Amniotic epithelial cell (primary cell): ENCODE results near the gene ATP7A.

ENCODE experiments used
- DNase-seq: peaks from one replicate; pipeline ENCODE4 v3.0.0-alpha.2; 2010; ENCODE audit warnings: low read depth

Gene ATP7A

DNA sequence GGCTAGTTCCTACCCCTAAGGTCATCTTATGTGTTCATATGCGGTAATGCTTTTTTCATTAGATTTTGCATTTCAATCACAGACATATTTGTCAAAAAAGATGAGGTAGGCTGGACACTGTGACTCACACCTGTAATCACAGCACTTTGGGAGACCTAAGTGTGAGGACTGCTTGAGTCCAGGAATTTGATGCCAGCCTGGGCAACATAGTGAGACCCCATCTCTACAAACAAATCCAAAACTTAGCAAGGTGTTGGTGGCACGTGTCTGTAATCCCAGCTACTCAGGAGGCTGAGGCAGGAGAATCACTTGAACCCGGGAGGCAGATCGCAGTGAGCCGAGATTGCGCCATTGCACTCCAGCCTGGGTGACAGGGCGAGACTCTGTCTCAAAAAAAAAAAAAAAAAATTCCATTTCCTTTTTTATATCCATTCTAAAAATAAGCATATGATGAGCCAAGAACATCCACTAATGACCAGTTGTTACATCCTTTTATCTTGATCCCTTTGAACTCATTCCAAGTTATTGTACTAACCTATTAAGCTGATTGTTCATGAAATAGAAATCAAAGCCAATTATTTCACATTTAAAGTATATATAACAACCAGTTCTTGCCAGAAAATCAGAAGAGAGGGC lies 35.5 kb downstream of the ATP7A start:
- DNase-seq = no peak

DNA sequence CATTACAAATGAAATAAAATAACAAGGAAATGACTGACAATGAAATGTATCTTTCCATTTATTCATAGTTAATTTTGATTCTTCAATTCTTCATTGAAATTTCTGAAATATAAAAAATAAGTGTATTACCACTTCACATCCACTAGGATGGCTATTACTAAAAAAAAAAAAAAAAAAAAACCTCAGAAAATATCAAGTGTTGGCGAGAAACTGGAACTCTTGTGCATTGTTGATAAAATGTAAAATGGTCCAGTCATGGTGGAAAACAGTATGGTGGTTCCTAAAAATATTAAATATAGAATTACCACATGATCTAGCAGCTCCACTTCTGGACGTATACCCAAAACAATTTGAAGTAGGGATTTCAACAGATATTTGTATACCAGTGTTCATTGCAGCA lies 36.1 kb downstream of the ATP7A start:
- no peak for DNase-seq

DNA sequence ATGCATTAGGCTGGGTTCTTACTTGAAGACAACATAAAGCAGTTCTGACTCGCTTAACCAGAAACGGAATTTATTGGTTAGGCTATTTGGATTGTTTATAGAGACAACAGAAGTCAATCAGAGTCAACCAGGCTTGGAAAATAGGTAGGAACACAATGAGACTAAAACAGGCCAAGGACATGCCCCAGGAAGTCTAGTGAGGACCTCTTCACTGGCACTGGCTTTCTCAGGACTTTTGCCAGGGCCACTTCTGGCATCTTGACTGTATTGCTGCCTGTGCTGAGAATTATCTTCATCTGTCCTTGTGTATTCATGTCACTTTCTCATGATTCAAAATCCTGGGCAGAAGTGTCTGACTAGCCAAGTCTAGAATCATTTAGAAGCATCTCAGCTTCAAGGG lies 39.3 kb downstream of the ATP7A start:
- no peak for DNase-seq

DNA sequence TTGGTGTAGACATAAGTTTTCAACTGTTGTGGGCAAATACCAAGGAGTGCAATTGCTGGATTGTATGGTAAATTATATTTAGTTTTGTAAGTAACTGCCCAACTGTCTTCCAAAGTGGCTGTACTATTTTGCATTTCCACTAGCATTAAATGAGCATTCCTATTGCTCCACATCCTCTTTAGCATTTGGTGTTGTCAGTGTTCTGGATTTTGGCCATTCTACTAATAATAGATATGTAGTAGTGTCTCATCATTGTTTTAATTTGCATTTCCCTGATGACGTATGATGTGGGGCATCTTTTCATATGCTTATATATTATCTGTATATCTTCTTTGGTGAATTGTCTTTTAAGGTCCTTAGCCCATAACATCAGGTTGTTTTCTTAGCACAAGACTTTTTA lies 41.7 kb downstream of the ATP7A start:
- DNase-seq = no peak

DNA sequence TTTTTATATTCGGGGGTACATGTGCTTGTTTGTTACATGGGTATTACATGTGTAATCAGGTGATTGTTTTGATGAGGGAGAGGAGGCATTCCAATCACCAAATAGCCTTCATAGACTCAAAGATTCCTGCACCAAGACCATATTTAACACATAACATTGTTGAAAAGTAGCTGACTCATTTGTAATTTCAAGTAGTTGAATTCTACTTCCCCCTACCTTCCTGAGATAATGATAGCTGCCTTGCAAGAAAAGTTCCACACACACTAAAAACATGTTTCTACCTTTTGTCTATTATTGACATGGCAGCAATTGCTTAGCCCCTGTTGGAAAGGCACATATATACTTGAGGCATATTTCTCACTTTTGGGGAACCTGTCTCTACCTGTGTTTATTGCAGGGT lies 42.8 kb downstream of the ATP7A start:
- no peak for DNase-seq

DNA sequence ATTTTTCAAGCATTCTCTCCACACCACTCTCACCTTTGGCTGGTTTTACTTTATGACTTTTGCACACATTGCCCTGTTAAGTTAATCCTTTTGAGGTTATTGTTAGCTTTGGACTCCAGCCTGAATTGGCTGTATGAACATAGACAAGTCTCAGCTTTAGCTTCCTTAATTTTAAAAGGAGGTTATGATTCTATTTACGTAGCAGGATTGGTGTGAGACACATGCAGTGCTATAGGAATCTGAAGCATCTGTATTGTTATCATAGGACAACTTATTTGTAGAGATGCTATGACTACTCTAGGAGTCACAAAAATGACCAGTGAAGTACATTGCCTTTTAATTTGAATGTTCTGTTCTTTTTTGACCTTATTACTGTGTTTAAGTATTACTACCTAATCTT lies 43.2 kb downstream of the ATP7A start:
- DNase-seq = no peak

DNA sequence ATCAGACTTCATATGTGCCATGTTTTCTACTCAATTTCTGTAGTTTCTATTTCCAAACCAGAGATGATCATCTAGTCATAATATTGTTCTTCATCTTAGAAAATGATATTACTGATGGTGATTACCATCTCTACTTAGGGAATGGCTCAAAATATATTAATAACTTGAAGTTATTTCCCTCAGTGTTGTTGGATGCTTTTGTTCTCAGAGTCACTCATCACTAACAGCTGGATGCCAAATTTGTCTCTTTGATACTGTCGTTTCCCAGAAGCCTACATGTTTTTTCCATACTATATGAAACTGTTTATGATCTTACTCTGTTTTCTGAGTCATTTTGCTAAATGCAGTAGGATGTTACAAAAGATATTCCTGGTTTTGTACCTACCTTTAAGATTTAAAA lies 50.1 kb downstream of the ATP7A start:
- DNase-seq = no peak

DNA sequence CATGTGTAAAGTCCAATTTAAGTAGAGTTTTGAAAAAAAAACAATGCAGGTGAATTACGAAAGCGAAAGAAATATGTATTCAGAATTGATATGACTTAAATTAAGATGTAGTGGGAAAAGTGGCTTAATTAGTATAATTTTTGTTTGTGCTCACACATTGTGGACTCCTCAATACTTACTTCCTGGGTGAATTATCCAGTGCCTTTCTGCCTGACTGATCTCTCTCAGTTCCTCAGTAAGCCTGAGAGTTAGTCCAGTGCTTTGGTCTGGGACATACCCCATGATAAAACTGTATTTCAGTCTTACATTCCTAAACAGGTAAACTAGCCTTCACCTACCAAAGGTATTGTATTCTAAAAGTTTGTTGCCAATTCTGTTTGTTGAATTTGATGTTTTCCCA lies 50.6 kb downstream of the ATP7A start:
- DNase-seq = no peak

DNA sequence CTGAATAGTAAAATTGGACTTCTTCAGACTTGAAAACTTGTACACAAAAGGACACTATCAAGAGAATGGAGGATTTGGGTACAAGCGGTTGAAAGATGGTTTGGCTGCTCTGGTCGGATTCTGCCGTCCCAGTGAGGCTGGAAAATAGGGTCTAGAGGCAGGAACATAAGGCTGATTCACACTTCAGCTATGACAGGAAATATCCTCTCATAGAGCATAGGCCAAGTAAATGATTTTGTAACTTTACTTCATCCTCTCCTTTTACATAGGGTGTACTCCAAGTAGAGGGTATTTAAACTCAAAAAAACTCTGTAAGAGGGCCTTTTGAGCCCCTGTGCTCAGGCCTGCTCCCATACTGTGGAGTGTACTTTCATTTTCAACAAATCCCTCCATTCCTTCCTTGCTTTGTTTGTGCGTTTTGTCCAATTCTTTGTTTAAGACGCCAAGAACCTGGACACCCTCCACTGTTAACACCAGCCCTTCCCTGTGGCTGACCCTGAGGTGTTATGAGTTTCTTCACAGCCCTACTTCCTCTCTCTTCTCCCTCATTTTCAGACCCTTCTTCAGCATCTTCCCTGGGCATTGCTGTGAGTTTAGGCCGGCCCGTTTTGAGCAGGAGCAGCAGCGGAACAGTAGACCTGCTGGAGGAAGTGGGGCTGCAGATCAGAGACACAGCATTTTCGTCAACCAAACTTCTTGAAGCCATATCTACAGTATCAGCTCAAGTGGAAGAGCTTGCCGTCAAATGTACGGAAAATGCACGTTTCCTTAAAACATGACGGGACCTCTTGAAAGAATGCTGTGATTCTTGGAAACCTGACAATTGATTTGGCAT lies 51.8 kb downstream of the ATP7A start:
- no peak for DNase-seq

DNA sequence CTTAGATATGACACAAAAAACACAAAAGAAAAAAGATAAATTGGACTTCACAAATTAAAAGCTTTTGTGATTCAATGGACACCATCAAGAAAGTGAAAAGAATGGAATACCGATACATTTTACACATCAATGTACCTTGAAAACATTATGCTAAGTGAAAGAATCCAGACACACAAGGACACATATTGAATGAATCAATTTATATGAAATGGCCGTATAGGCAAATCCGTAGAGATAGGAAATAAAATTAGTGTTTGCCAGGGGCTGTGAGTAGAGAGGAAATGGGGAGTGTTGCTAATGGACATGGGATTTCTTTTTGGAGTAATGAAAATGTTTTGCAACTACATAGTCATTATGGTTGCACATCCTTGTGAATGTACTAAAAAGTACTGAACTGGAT lies 55.9 kb downstream of the ATP7A start:
- no peak for DNase-seq

DNA sequence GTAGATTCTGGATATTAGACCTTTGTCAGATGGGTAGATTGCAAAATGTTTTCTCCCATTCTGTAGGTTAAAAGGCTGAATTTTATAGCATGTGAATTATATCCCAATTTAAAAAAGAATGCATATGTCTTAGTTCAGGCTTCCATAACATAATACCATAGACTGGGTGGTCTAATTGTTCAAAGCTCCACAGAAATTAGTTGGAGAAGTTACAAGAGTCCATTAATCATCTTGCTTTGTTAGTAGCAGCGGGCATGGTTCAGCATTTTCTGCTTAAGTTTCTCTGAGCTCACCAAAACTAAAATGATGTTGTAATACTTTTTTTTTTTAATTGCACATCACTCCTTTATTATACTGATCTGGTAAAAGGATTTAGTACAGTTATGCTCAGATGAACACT lies 57.1 kb downstream of the ATP7A start:
- no peak for DNase-seq

DNA sequence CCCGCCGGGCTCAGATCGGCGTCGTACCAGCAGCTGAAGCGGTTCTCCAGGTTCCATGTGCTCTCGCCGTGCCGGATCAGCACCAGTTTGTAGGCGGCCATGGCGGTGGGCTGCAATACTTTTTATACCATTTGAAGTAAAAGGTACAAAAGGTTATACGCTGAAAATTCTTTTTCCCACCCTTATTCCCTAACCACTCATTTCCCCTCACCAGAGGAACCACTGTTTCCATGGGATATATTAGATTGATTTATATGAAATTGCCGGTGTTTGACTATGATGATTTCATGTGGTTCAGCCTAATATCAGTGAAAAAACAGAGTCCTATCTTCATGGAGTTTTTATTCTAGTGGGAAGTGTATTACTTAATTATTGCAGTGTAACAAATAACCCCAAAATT lies 59.0 kb downstream of the ATP7A start, which contains the start of gene PGAM4:
Gene PGAM4 (minus strand): TSS at position 101 of the 400 bp plus-strand sequence. CDS start 0 bp downstream, at position 101.
- no peak for DNase-seq

DNA sequence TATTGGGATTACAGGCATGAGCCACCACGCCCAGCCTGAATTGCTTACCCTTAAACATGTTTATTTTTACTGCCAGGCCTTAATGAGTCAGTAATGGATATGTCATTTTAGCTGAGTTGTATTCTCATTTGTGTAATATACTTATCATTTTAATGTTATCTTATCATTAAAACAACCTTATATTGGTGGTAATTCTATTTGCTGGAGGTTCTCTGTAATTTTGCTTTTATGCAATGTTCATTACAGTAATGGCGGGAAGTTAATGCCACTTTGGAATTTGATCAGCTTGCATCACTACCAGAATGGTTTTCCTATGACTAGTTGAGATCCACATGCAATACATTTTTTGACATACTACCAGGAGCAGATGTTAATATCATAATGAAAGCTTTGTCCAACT lies 65.3 kb downstream of the ATP7A start:
- peak; percentile 11 for DNase-seq

DNA sequence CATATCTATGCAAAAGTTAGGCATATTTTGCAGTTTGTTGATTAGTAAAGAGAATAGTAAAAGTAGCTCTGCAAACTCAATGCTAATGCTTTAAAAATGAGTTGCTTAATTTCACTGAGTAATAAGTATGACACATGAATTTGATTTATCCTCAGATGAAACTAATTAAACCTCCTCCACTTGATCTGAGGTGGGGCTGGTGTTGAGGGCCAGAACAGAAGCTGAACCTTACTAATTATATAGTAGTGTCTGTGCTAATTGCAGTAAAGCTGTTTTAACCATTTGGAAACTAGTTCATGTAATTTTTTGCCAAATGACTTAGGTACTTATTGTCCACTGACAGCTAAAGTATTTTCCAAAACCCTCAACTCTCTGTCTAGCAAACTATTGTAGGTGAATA lies 66.6 kb downstream of the ATP7A start:
- DNase-seq = no peak

DNA sequence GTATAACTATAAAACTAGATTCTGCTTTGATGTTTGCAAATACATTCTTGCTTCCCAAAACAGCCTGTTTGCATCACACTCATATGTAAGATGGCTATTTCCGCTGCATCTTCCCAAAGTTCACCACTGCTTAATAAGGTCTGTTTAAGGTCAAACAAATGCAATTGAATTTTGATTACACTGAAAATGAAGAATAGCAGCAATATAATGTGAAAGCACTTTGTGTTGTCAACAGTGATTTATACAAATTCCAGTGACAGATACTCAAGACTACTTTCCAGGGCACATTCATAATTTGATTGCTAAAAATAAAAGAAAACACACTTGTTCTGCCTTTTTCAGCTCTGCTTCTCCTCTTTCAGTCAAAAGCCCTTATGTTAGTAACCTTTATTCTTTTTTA lies 67.0 kb downstream of the ATP7A start:
- DNase-seq = no peak

DNA sequence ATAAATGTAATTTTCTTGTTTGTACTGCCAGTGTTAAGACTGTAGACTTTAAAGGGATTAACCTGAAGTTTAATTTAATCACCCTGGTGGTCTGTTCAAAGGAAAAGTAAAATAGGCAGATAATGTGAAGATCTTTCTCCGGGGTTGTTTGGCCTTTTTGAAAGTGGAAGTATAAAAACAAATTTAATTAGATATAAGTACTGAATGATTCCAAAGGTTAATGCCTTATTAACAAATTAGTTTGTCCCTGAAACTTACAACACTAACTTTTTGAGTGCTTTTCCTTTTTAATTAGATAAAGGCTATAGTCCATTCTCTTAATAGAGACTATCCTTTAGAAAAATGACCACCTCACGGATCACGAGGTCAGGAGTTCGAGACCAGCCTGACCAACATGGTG lies 69.4 kb downstream of the ATP7A start:
- no peak for DNase-seq

DNA sequence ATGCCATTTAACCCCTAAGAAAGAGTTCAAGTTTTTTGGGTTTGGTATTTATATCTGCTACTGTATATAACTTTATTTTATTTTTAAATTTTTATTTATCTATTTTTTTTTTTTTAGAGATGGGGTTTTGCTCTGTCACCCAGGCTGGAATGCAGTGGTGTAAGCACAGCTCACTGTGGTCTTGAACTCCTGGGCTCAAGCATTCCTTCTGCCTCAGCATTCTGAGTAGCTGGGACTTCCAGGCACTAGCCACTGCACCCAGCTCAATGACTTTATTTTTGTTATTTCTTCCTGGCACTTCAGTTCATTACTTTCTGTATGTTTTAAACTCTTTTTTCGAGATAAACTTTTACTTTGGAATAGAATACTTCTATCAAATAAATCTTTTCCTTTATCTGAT lies 101.4 kb downstream of the ATP7A start:
- DNase-seq = no peak

DNA sequence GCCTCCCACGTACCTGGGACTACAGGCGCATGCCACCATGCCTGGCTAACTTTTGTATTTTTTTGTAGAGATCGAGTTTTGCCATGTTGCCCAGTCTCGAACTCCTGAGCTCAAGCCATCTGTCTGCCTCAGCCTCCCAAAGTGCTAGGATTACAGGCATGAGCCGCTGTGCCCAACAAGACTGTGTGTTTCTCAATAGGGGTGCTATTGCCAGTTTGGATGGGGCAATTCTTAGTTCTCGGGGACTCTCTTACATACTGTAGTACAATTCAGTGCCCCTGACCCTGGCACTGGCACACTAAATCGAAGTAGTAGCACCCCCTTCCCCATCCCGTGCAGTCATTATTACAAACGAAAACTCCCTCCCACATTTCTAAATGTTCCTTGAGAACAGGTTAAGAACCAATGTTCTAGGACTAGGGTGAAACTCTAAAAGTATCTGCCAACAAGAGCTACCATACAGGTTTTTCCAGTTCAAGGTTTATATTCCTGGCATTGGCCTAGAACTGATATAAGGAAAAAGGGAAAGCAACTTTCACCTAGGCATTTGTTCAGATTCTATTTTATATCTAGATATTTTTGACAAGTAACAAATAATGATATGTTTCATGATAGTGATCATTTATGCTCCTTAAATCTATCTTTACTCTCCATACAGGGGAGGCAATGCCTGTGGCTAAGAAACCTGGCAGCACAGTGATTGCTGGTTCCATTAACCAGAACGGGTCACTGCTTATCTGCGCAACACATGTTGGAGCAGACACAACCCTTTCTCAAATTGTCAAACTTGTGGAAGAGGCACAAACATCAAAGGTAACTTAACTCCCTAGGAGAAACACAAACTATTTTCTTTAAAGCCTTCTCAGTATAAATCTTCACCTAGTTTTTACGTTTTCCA lies 109.3 kb downstream of the ATP7A start:
- DNase-seq = no peak

DNA sequence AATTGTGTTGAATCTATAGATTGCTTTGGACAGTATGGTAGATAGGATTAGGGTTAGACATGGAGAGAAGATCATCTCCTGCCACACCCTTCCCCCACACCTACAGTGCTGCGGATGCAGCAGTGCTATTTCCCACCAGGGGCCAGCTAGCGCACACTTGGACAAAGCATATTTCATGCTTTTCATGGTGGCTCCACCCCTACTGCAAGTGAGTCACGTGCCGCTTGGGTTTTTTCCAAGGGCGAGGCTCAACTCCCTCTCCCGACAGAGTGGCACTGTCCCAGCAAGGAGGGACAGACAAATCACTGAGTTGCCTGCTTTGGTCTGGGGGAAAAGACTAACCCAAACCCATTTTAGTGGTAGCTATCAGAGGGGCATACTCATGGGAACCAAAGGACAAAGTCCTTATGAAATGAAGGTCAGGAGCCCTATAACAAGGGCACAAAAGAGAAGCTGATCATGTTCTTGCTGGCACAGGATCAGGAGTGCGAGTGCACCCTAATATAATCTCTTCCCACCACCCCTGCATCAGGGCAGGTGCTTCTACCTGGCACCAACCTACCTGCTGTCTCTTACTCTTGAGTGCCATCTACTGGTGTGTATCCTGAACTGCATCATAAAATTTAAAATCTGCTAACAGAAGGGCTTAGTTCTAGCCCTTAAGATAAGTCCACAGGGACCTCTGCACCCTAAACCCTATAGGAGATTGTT lies 114.0 kb downstream of the ATP7A start:
- peak; percentile 7 for DNase-seq

DNA sequence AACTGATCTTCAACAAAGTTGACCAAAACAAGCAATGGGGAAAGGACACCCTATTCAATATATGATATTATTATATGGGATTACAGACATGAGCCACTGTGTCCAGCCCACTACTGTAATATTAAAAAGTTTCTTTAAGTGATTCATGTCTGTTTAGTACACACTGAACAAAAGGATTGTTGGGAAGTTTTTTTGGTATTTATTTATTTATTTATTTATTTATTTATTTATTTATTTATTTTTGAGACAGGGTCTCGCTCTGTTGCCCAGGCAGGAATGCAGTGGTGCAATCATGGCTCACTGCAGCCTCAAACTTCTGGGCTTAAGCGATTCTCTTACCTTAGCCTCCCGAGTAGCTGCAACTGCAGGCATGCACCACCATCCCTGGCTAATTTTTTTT lies 117.3 kb downstream of the ATP7A start:
- DNase-seq = no peak

DNA sequence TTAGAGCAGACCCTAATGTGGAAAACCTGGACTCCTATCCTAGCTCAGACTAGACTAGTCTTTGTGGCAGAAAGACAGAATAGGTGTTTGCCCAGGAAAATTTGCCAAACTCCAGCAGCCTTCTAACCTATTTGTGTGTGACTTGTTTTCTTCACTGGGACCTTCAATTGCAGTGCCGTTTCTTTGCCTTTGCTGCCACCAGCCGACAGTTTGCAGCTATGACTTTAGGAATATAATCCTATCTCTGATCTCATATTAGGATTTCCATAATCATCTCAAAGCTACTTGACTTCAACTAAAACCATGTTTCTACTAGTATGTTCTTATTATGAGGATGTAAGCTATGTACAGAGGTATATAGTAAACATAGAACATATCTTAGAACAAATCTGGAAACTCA lies 119.2 kb downstream of the ATP7A start:
- DNase-seq = peak; percentile 26

DNA sequence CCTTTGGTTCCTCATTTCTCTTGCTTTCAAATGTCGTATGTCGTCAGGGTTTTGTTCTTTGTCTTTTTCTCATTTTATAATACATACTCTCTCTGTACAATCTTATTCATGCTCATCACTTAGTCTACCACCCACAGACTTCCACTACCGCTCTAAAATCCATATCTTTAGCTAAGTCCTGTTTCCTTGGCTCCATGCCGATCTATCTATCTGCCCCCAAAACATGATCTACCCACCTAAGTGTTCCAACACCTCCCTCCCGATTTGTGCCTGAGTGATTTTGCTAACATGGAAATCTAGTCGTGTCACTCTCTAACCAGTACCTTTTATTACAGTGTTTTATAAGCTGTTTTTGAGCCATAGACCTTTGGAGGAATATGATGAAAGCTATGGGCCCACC lies 124.6 kb downstream of the ATP7A start:
- no peak for DNase-seq
